ENCODE results near the gene CACNB2.

Gene CACNB2

GRCh38 chr10:18325410-18325809, 185.2 kb downstream of the CACNB2 start:
- Histone ChIP-seq H3K36me3 (no peaks in the 10 kb centered on the region), H3K4me3 (no peak overlapping the region), H3K9me3 (no peaks in the 10 kb centered on the region), H3K4me2 (no peak overlapping the region), H3K27ac (no peak overlapping the region), H3K27me3 (no peaks in the 10 kb centered on the region), H4K20me1 (no peaks in the 10 kb centered on the region), H3K9ac (no peak overlapping the region), H3K4me1 (no peaks in the 10 kb centered on the region)
- TF ChIP-seq Cebpa-rat (IDR thresholded peaks at IDR 0.05): no peak

GRCh38 chr10:18325889-18326531, 185.8 kb downstream of the CACNB2 start:
- no peaks in the 10 kb centered on the region for H3K36me3 ChIP-seq
- no peaks in the 10 kb centered on the region for H3K27me3 ChIP-seq
- H3K9ac ChIP-seq: no peak overlapping the region
- TF ChIP-seq Cebpa-rat (IDR thresholded peaks at IDR 0.05): no peak
- H3K4me1 ChIP-seq: no peaks in the 10 kb centered on the region
- H3K27ac ChIP-seq: no peak overlapping the region
- no peak overlapping the region for H3K4me3 ChIP-seq
- no peaks in the 10 kb centered on the region for H3K9me3 ChIP-seq
- no peaks in the 10 kb centered on the region for H4K20me1 ChIP-seq
- no peak overlapping the region for H3K4me2 ChIP-seq

GRCh38 chr10:18328941-18329340, 188.7 kb downstream of the CACNB2 start:
- Histone ChIP-seq H3K27ac (no peak overlapping the region), H3K27me3 (no peaks in the 10 kb centered on the region), H3K4me3 (no peak overlapping the region), H3K4me2 (no peak overlapping the region), H3K9me3 (no peaks in the 10 kb centered on the region), H3K4me1 (no peaks in the 10 kb centered on the region), H3K9ac (no peak overlapping the region), H3K36me3 (no peaks in the 10 kb centered on the region), H4K20me1 (no peaks in the 10 kb centered on the region)
- TF ChIP-seq Cebpa-rat (IDR thresholded peaks at IDR 0.05): no peak

GRCh38 chr10:18332048-18332447, 191.8 kb downstream of the CACNB2 start:
- no peak overlapping the region for H3K4me2 ChIP-seq
- H3K4me3 ChIP-seq: no peak overlapping the region
- H3K9ac ChIP-seq: no peak overlapping the region
- no peaks in the 10 kb centered on the region for H3K36me3 ChIP-seq
- no peaks in the 10 kb centered on the region for H3K27me3 ChIP-seq
- no peak overlapping the region for H3K27ac ChIP-seq
- no peaks in the 10 kb centered on the region for H3K4me1 ChIP-seq
- H3K9me3 ChIP-seq: no peaks in the 10 kb centered on the region
- TF ChIP-seq Cebpa-rat (IDR thresholded peaks at IDR 0.05): no peak
- no peaks in the 10 kb centered on the region for H4K20me1 ChIP-seq

- no peak overlapping the region for H3K4me3 ChIP-seq
- no peak overlapping the region for H3K4me2 ChIP-seq
- no peaks in the 10 kb centered on the region for H4K20me1 ChIP-seq
- H3K36me3 ChIP-seq: no peaks in the 10 kb centered on the region
- no peak for TF ChIP-seq Cebpa-rat (IDR thresholded peaks at IDR 0.05)
- no peaks in the 10 kb centered on the region for H3K27me3 ChIP-seq
- no peak overlapping the region for H3K9ac ChIP-seq
- H3K4me1 ChIP-seq: no peaks in the 10 kb centered on the region
- H3K9me3 ChIP-seq: no peaks in the 10 kb centered on the region
- no peak overlapping the region for H3K27ac ChIP-seq
Observed at GRCh38 chr10:18332484-18332883, 192.3 kb downstream of the CACNB2 start.

GRCh38 chr10:18333621-18334020, 193.4 kb downstream of the CACNB2 start:
- Histone ChIP-seq H3K4me2 (no peak overlapping the region), H3K36me3 (no peaks in the 10 kb centered on the region)
- TF ChIP-seq Cebpa-rat (IDR thresholded peaks at IDR 0.05): no peak

GRCh38 chr10:18334116-18334867, 194.1 kb downstream of the CACNB2 start:
- Histone ChIP-seq H3K4me2 (no peak overlapping the region), H4K20me1 (no peaks in the 10 kb centered on the region), H3K36me3 (no peaks in the 10 kb centered on the region), H3K27ac (no peak overlapping the region), H3K9me3 (no peaks in the 10 kb centered on the region), H3K9ac (no peak overlapping the region), H3K27me3 (no peaks in the 10 kb centered on the region), H3K4me3 (no peak overlapping the region), H3K4me1 (no peaks in the 10 kb centered on the region)
- no peak for TF ChIP-seq Cebpa-rat (IDR thresholded peaks at IDR 0.05)

More at GRCh38 chr10:18333621-18334020, 193.4 kb downstream of the CACNB2 start:
- Histone ChIP-seq H3K4me1 (no peaks in the 10 kb centered on the region), H3K4me3 (no peak overlapping the region), H3K9ac (no peak overlapping the region), H4K20me1 (no peaks in the 10 kb centered on the region), H3K27ac (no peak overlapping the region), H3K27me3 (no peaks in the 10 kb centered on the region), H3K9me3 (no peaks in the 10 kb centered on the region)

- no peaks in the 10 kb centered on the region for H3K4me1 ChIP-seq
- H4K20me1 ChIP-seq: no peaks in the 10 kb centered on the region
- no peak overlapping the region for H3K27ac ChIP-seq
- no peak for TF ChIP-seq Cebpa-rat (IDR thresholded peaks at IDR 0.05)
- H3K27me3 ChIP-seq: no peaks in the 10 kb centered on the region
- H3K36me3 ChIP-seq: no peaks in the 10 kb centered on the region
- no peak overlapping the region for H3K4me2 ChIP-seq
- no peak overlapping the region for H3K9ac ChIP-seq
- no peak overlapping the region for H3K4me3 ChIP-seq
- no peaks in the 10 kb centered on the region for H3K9me3 ChIP-seq
Observed at GRCh38 chr10:18340496-18341051, 200.3 kb downstream of the CACNB2 start.

GRCh38 chr10:18341055-18341454, 200.8 kb downstream of the CACNB2 start:
- Histone ChIP-seq H3K27me3 (no peaks in the 10 kb centered on the region), H3K27ac (no peak overlapping the region), H3K4me1 (no peaks in the 10 kb centered on the region), H3K4me2 (no peak overlapping the region), H3K36me3 (no peaks in the 10 kb centered on the region), H3K9me3 (no peaks in the 10 kb centered on the region), H3K4me3 (no peak overlapping the region), H4K20me1 (no peaks in the 10 kb centered on the region), H3K9ac (no peak overlapping the region)
- no peak for TF ChIP-seq Cebpa-rat (IDR thresholded peaks at IDR 0.05)

GRCh38 chr10:18343573-18343972, 203.3 kb downstream of the CACNB2 start:
- no peaks in the 10 kb centered on the region for H4K20me1 ChIP-seq
- H3K4me3 ChIP-seq: no peak overlapping the region
- no peaks in the 10 kb centered on the region for H3K27me3 ChIP-seq
- no peaks in the 10 kb centered on the region for H3K4me1 ChIP-seq
- no peaks in the 10 kb centered on the region for H3K36me3 ChIP-seq
- H3K9ac ChIP-seq: no peak overlapping the region
- no peaks in the 10 kb centered on the region for H3K9me3 ChIP-seq
- TF ChIP-seq Cebpa-rat (IDR thresholded peaks at IDR 0.05): no peak
- H3K27ac ChIP-seq: no peak overlapping the region
- no peak overlapping the region for H3K4me2 ChIP-seq

All from BLaER1 (cell line).